ENCODE measurements around the gene MSRB1. TPM values are rescaled to one million over a fixed set of nuclear protein-coding genes. Genes with fewer than 3 reads are reported as not detected.
A peak's percentile ranks its signal among the peaks of the same experiment; 100 is the strongest.

Gene MSRB1
- total and polyA plus RNA-seq, 8 donors, result 6.2 to 68.5 (median 31.2) TPM; not detected in 1

- H3K27ac ChIP-seq, result peak overlapping the region in 2 of 5 donors; percentile 32 to 56
- WGBS, 5 donors, result 89 to 94% (median 92%) methylated on average over 16 to 17 of the region's 17 CpGs
- no peak for TF ChIP-seq POLR2AphosphoS5 (IDR thresholded peaks at IDR 0.05)
- intact Hi-C loops (cut with DNase I; ENCODE audit: low total_unique reads), result no loop called here
- H3K9me3 ChIP-seq, result no peaks in the 10 kb centered on the region
- H3K4me1 ChIP-seq, result peaks cover 19 to 53% (median 28%) of the 10 kb centered on the region in 4 donors
- H3K36me3 ChIP-seq, result peaks cover 30 to 47% (median 46%) of the 10 kb centered on the region in 4 donors
- H3K4me3 ChIP-seq, result peak overlapping the region in 2 of 4 donors; percentile 5 to 22
- no peaks in the 10 kb centered on the region for H3K27me3 ChIP-seq
- no peak for DNase-seq
Measured at GRCh38 chr16:1938910-1939309, 4.1 kb downstream of the MSRB1 start.

- H3K4me3 ChIP-seq, result peak overlapping the region in 1 of 4 donors; percentile 5
- WGBS, 5 donors, result 89 to 99% (median 91%) methylated on average over 8 to 10 of the region's 10 CpGs
- DNase-seq, result no peak
Measured at GRCh38 chr16:1938316-1938715, 4.7 kb downstream of the MSRB1 start.

GRCh38 chr16:1936945-1937479 is 6.0 kb downstream of the MSRB1 start:
- Histone ChIP-seq H3K9me3 (no peaks in the 10 kb centered on the region), H3K4me1 (peaks cover 12 to 43% (median 16%) of the 10 kb centered on the region in 4 donors), H3K27me3 (peaks cover 0 to 3% (median 0%) of the 10 kb centered on the region in 3 donors), H3K4me3 (no peak overlapping the region), H3K36me3 (peaks cover 30 to 47% (median 46%) of the 10 kb centered on the region in 4 donors), H3K27ac (no peak overlapping the region)
- TF ChIP-seq POLR2A (IDR thresholded peaks at IDR 0.05), result no peak
- no peak for TF ChIP-seq POLR2AphosphoS5 (IDR thresholded peaks at IDR 0.05)
- no peak for TF ChIP-seq CTCF (IDR thresholded peaks at IDR 0.05)
- no peak for TF ChIP-seq EP300 (IDR thresholded peaks at IDR 0.05)
- 88 to 93% (median 91%) methylated on average over 11 of the region's 11 CpGs for WGBS, 5 donors
- intact Hi-C loops (cut with DNase I; ENCODE audit: low total_unique reads), result no loop called here
- no peak for DNase-seq

More at GRCh38 chr16:1938316-1938715, 4.7 kb downstream of the MSRB1 start:
- H3K27me3 ChIP-seq, result no peaks in the 10 kb centered on the region
- TF ChIP-seq POLR2A (IDR thresholded peaks at IDR 0.05) (no peak), POLR2AphosphoS5 (IDR thresholded peaks at IDR 0.05) (no peak), CTCF (IDR thresholded peaks at IDR 0.05) (no peak), EP300 (IDR thresholded peaks at IDR 0.05) (no peak)
- peaks cover 19 to 47% (median 23%) of the 10 kb centered on the region in 4 donors for H3K4me1 ChIP-seq
- H3K36me3 ChIP-seq, result peaks cover 30 to 47% (median 46%) of the 10 kb centered on the region in 4 donors
- peak overlapping the region in 2 of 5 donors; percentile 32 to 56 for H3K27ac ChIP-seq
- intact Hi-C loops (cut with DNase I; ENCODE audit: low total_unique reads), result no loop called here
- H3K9me3 ChIP-seq, result no peaks in the 10 kb centered on the region

GRCh38 chr16:1933097-1933661 is 9.8 kb downstream of the MSRB1 start:
- peaks cover 0 to 5% (median 0%) of the 10 kb centered on the region in 3 donors for H3K27me3 ChIP-seq
- DNase-seq, result no peak
- peaks cover 4 to 16% (median 15%) of the 10 kb centered on the region in 4 donors for H3K36me3 ChIP-seq
- H3K4me1 ChIP-seq, result peaks cover 0 to 33% (median 14%) of the 10 kb centered on the region in 4 donors
- intact Hi-C loops (cut with DNase I; ENCODE audit: low total_unique reads), result loop anchor here (5.0 kb wide), 1 partner anchor 71 kb away; no protein-coding TSS in a partner anchor
- H3K27ac ChIP-seq, result no peak overlapping the region
- no peak overlapping the region for H3K4me3 ChIP-seq
- WGBS, 5 donors, result 67 to 68% (median 67%) methylated on average over 3 to 23 of the region's 23 CpGs
- no peak for TF ChIP-seq POLR2AphosphoS5 (IDR thresholded peaks at IDR 0.05)
- TF ChIP-seq POLR2A (IDR thresholded peaks at IDR 0.05), result no peak
- TF ChIP-seq EP300 (IDR thresholded peaks at IDR 0.05), result no peak
- no peaks in the 10 kb centered on the region for H3K9me3 ChIP-seq

- 47 to 69% (median 59%) methylated on average over 16 to 19 of the region's 19 CpGs for WGBS, 5 donors
- H3K4me3 ChIP-seq, result no peak overlapping the region
- peaks cover 0 to 7% (median 7%) of the 10 kb centered on the region in 4 donors for H3K36me3 ChIP-seq
- intact Hi-C loops (cut with DNase I; ENCODE audit: low total_unique reads), result loop anchor here (5.0 kb wide), 1 partner anchor 70 kb away; no protein-coding TSS in a partner anchor
- TF ChIP-seq POLR2AphosphoS5 (IDR thresholded peaks at IDR 0.05) (peak in 1 of 3 donors; percentile 13), CTCF (IDR thresholded peaks at IDR 0.05) (peak in 3 of 7 experiments; percentile 14 to 30 (median 29)), EP300 (IDR thresholded peaks at IDR 0.05) (no peak), POLR2A (IDR thresholded peaks at IDR 0.05) (no peak)
- no peaks in the 10 kb centered on the region for H3K9me3 ChIP-seq
- peak; percentile 60 to 69 for DNase-seq
- H3K27me3 ChIP-seq, result peaks cover 0 to 5% (median 0%) of the 10 kb centered on the region in 3 donors
- no peak overlapping the region for H3K27ac ChIP-seq
- H3K4me1 ChIP-seq, result peaks cover 0 to 33% (median 14%) of the 10 kb centered on the region in 4 donors
Measured at GRCh38 chr16:1932050-1933028, 10.7 kb downstream of the MSRB1 start.

All from stomach (tissue), 9 donors.